Fibroblast of lung (primary cell): Measurements from ENCODE around the gene PIK3R1.

Experiments
- CTCF ChIP-seq, 2 donors: IDR thresholded peaks in 1 of 2; conservative IDR thresholded peaks in 1 of 2; 1 replicate in 1 of 2; 2 replicates in 1 of 2; pipeline ENCODE4 v1.5.1; 2011 to 2012; ENCODE audit warnings: low read length in 2 of 2, control low read depth in 1 of 2, inconsistent platforms in 1 of 2, low read depth in 1 of 2, mild to moderate bottlenecking in 1 of 2
- EZH2 ChIP-seq: IDR thresholded peaks from 2 replicates; pipeline ENCODE4 v1.5.1; 2012; ENCODE audit warnings: low read length, control low read depth, mild to moderate bottlenecking; ENCODE audit errors: missing control alignments

- TF ChIP-seq CTCF (conservative IDR thresholded peaks at IDR 0.05 in 1 of 2, IDR thresholded peaks at IDR 0.05 in 1 of 2; ENCODE audit: low read depth in 1 of 2, low read length in 2 of 2) = no peak
- TF ChIP-seq EZH2 = no peak
These were observed 84.0 kb downstream of the PIK3R1 start for GRCh38 chr5:68299575-68299974.
